ENCODE results near the gene CDC42EP5. TPM values are rescaled to one million over a fixed set of nuclear protein-coding genes. Genes with fewer than 3 reads are reported as not detected.

Gene CDC42EP5
- total RNA-seq, 1 experiment from 2014 or later, result 11.5 TPM

GRCh38 chr19:54521022-54521859 lies 48.1 kb upstream of the CDC42EP5 start:
- peaks cover 55% of the 10 kb centered on the region for H3K36me3 Mint-ChIP-seq
- TF ChIP-seq ZBTB21 (CRISPR knock-in tag; IDR thresholded peaks at IDR 0.05; ENCODE audit: borderline replicate concordance), result no peak
- TF ChIP-seq GABPB1 (CRISPR knock-in tag; IDR thresholded peaks at IDR 0.05), result no peak
- no peak for TF ChIP-seq ESRRA (CRISPR knock-in tag; IDR thresholded peaks at IDR 0.05; ENCODE audit: borderline replicate concordance)
- no peak for TF ChIP-seq HMGA2 (CRISPR knock-in tag; IDR thresholded peaks at IDR 0.05)
- TF ChIP-seq, protein P1, sequence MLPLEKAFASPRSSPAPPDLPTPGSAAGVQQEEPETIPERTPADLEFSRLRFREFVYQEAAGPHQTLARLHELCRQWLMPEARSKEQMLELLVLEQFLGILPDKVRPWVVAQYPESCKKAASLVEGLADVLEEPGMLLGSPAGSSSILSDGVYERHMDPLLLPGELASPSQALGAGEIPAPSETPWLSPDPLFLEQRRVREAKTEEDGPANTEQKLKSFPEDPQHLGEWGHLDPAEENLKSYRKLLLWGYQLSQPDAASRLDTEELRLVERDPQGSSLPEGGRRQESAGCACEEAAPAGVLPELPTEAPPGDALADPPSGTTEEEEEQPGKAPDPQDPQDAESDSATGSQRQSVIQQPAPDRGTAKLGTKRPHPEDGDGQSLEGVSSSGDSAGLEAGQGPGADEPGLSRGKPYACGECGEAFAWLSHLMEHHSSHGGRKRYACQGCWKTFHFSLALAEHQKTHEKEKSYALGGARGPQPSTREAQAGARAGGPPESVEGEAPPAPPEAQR (CRISPR knock-in tag; IDR thresholded peaks at IDR 0.05), result no peak
- TF ChIP-seq SOX15 (CRISPR knock-in tag; IDR thresholded peaks at IDR 0.05), result no peak
- no peak for TF ChIP-seq MXD4 (CRISPR knock-in tag; IDR thresholded peaks at IDR 0.05; ENCODE audit: borderline replicate concordance)
- TF ChIP-seq ATF3 (CRISPR knock-in tag; conservative IDR thresholded peaks at IDR 0.05), result no peak
- TF ChIP-seq, protein P2, sequence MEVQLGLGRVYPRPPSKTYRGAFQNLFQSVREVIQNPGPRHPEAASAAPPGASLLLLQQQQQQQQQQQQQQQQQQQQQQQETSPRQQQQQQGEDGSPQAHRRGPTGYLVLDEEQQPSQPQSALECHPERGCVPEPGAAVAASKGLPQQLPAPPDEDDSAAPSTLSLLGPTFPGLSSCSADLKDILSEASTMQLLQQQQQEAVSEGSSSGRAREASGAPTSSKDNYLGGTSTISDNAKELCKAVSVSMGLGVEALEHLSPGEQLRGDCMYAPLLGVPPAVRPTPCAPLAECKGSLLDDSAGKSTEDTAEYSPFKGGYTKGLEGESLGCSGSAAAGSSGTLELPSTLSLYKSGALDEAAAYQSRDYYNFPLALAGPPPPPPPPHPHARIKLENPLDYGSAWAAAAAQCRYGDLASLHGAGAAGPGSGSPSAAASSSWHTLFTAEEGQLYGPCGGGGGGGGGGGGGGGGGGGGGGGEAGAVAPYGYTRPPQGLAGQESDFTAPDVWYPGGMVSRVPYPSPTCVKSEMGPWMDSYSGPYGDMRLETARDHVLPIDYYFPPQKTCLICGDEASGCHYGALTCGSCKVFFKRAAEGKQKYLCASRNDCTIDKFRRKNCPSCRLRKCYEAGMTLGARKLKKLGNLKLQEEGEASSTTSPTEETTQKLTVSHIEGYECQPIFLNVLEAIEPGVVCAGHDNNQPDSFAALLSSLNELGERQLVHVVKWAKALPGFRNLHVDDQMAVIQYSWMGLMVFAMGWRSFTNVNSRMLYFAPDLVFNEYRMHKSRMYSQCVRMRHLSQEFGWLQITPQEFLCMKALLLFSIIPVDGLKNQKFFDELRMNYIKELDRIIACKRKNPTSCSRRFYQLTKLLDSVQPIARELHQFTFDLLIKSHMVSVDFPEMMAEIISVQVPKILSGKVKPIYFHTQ (CRISPR knock-in tag; IDR thresholded peaks at IDR 0.05), result no peak
- TF ChIP-seq SP1 (CRISPR knock-in tag; conservative IDR thresholded peaks at IDR 0.05), result no peak
- TF ChIP-seq, protein P3, sequence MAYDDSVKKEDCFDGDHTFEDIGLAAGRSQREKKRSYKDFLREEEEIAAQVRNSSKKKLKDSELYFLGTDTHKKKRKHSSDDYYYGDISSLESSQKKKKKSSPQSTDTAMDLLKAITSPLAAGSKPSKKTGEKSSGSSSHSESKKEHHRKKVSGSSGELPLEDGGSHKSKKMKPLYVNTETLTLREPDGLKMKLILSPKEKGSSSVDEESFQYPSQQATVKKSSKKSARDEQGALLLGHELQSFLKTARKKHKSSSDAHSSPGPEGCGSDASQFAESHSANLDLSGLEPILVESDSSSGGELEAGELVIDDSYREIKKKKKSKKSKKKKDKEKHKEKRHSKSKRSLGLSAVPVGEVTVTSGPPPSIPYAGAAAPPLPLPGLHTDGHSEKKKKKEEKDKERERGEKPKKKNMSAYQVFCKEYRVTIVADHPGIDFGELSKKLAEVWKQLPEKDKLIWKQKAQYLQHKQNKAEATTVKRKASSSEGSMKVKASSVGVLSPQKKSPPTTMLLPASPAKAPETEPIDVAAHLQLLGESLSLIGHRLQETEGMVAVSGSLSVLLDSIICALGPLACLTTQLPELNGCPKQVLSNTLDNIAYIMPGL (CRISPR knock-in tag; IDR thresholded peaks at IDR 0.05), result no peak
- no peak for TF ChIP-seq USF1 (CRISPR knock-in tag; IDR thresholded peaks at IDR 0.05)
- no peak for TF ChIP-seq PRDM15 (CRISPR knock-in tag; IDR thresholded peaks at IDR 0.05)
- no peak overlapping the region for H3K27ac Mint-ChIP-seq
- no peak overlapping the region for H3K4me3 Mint-ChIP-seq
- CTCF ChIA-PET, result no interaction called here
- peaks cover 78% of the 10 kb centered on the region for H3K9me3 Mint-ChIP-seq
- POLR2A ChIA-PET, result no interaction called here
- H3K27me3 Mint-ChIP-seq (ENCODE audit: low read depth), result peaks cover 26% of the 10 kb centered on the region
- DNase-seq (ENCODE audit: low spot score) (no peak), ATAC-seq (no peak)
- no peaks in the 10 kb centered on the region for H3K4me1 Mint-ChIP-seq

DNA sequence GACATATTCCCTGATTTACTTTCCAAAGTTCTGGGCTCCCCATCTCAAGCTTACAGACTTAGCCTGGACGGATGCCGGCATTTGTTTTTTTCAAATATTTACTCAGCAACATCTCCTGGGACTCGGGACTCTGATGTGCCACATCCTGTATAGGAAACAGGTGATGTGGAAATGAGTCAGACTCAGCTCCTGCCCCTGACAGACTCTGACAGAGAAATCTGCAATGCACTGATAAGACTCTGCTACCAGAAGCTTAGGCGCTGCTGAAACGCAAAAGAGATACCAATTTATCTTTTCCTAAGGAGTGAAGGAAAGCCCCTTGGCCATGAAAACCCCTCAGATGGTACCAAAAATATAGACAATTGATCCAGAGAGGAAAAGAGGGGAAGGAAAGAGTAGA lies 45.7 kb upstream of the CDC42EP5 start:
- Mint-ChIP-seq H3K36me3 (peaks cover 47% of the 10 kb centered on the region), H3K4me1 (no peaks in the 10 kb centered on the region), H3K4me3 (no peak overlapping the region), H3K9me3 (peaks cover 73% of the 10 kb centered on the region), H3K27ac (no peak overlapping the region), H3K27me3 (ENCODE audit: low read depth) (peaks cover 34% of the 10 kb centered on the region)
- POLR2A ChIA-PET, result no interaction called here
- ATAC-seq, result no peak
- DNase-seq (ENCODE audit: low spot score), result no peak
- CTCF ChIA-PET, result interaction anchor here (0.6 kb wide), 1 partner anchor 1134 kb away, joined by 3 read pairs; no protein-coding TSS in a partner anchor
- TF ChIP-seq CTCF (IDR thresholded peaks at IDR 0.05) (no peak), USF2 (CRISPR knock-in tag; IDR thresholded peaks at IDR 0.05) (no peak), GRHL2 (CRISPR knock-in tag; IDR thresholded peaks at IDR 0.05; ENCODE audit: insufficient replicate concordance, severe bottlenecking) (no peak)
- TF ChIP-seq, protein P2 (CRISPR knock-in tag; IDR thresholded peaks at IDR 0.05), result no peak
